HEK293 (cell line): Measurements from ENCODE around the gene TRIM9.

ENCODE experiments used
- CTCF ChIA-PET: fragments of 350-600 bp; formaldehyde crosslinking; extraction: SDS; loops from one replicate; lab custom pipeline; 2021; ENCODE audit warnings: antibody characterized with exemption; lab: Yijun Ruan, JAX
- POLR2A ChIA-PET: fragments of 300-600 bp; formaldehyde crosslinking; extraction: SDS; loops from one replicate; lab custom pipeline; 2020; ENCODE audit warnings: antibody characterized with exemption, inconsistent platforms; lab: Yijun Ruan, JAX
- H3K27ac ChIP-seq: fragments of 200-500 bp; sonication (Bioruptor generic); 2 replicates; pipeline ENCODE4 v1.5.1; 2014; ENCODE audit warnings: low read depth, low read length, control low read depth, inconsistent platforms; ENCODE audit errors: extremely low read depth
- H3K36me3 ChIP-seq, 2 experiments: fragments of 200-500 bp in 1 of 2; sonication (Bioruptor generic) in 1 of 2; 1 replicate in 1 of 2; 2 replicates in 1 of 2; pipeline ENCODE4 v1.5.1; 2014 to 2017; ENCODE audit warnings: inconsistent platforms in 2 of 2, low read length in 2 of 2; ENCODE audit not compliant: control insufficient read depth in 2 of 2, insufficient read depth in 1 of 2
- H3K4me1 ChIP-seq: fragments of 200-500 bp; sonication (Bioruptor generic); 2 replicates; pipeline ENCODE4 v1.5.1; 2014; ENCODE audit warnings: mild to moderate bottlenecking, low read length, inconsistent platforms; ENCODE audit not compliant: control insufficient read depth, insufficient read depth
- H3K4me3 ChIP-seq: 2 replicates; pipeline ENCODE4 v1.5.1; 2011; ENCODE audit warnings: low read depth, mild to moderate bottlenecking, control low read depth, low read length, moderate library complexity
- H3K9me3 ChIP-seq: fragments of 200-500 bp; sonication (Bioruptor generic); 2 replicates; pipeline ENCODE4 v1.5.1; 2014; ENCODE audit warnings: low read depth, low read length, inconsistent platforms; ENCODE audit not compliant: control insufficient read depth, insufficient read depth
- INSM2 ChIP-seq: fragments of 450-650 bp; formaldehyde crosslinking; IDR thresholded peaks from 2 replicates; pipeline ENCODE4 v1.5.1; 2016; ENCODE audit warnings: missing biosample characterization, missing genetic modification characterization
- PRDM4 ChIP-seq: fragments of 450-650 bp; formaldehyde crosslinking; IDR thresholded peaks from 2 replicates; pipeline ENCODE4 v1.5.1; 2017; ENCODE audit warnings: missing biosample characterization, missing genetic modification characterization
- RBAK ChIP-seq: fragments of 450-650 bp; formaldehyde crosslinking; IDR thresholded peaks from 2 replicates; pipeline ENCODE4 v1.5.1; 2016; ENCODE audit warnings: missing biosample characterization, missing genetic modification characterization
- SP7 ChIP-seq: fragments of 450-650 bp; formaldehyde crosslinking; IDR thresholded peaks from 2 replicates; pipeline ENCODE4 v1.5.1; 2016; ENCODE audit warnings: missing biosample characterization, missing genetic modification characterization
- ZFHX2 ChIP-seq: fragments of 450-650 bp; formaldehyde crosslinking; conservative IDR thresholded peaks from 2 replicates; pipeline ENCODE4 v1.5.1; 2016; ENCODE audit warnings: missing biosample characterization, missing genetic modification characterization
- ZFP41 ChIP-seq: fragments of 450-650 bp; formaldehyde crosslinking; IDR thresholded peaks from 2 replicates; pipeline ENCODE4 v1.5.1; 2016; ENCODE audit warnings: missing biosample characterization, missing genetic modification characterization, borderline replicate concordance
- ZNF121 ChIP-seq: fragments of 450-650 bp; formaldehyde crosslinking; IDR thresholded peaks from 2 replicates; pipeline ENCODE4 v1.5.1; 2016; ENCODE audit warnings: missing biosample characterization, missing genetic modification characterization
- ZNF133 ChIP-seq: fragments of 450-650 bp; formaldehyde crosslinking; IDR thresholded peaks from 2 replicates; pipeline ENCODE4 v1.5.1; 2016; ENCODE audit warnings: missing biosample characterization, missing genetic modification characterization
- ZNF146 ChIP-seq: fragments of 450-650 bp; formaldehyde crosslinking; IDR thresholded peaks from 2 replicates; pipeline ENCODE4 v1.5.1; 2016; ENCODE audit warnings: missing biosample characterization, missing genetic modification characterization
- ZNF174 ChIP-seq: fragments of 450-650 bp; formaldehyde crosslinking; IDR thresholded peaks from 2 replicates; pipeline ENCODE4 v1.5.0; 2017; ENCODE audit warnings: missing biosample characterization, mild to moderate bottlenecking, missing genetic modification characterization
- ZNF18 ChIP-seq: fragments of 450-650 bp; formaldehyde crosslinking; IDR thresholded peaks from 2 replicates; pipeline ENCODE4 v1.5.1; 2016; ENCODE audit warnings: missing biosample characterization, missing genetic modification characterization
- ZNF184 ChIP-seq: fragments of 450-650 bp; IDR thresholded peaks from 2 replicates; pipeline ENCODE4 v1.5.1; 2018; ENCODE audit warnings: missing biosample characterization, mild to moderate bottlenecking, missing genetic modification characterization
- ZNF23 ChIP-seq: fragments of 450-650 bp; formaldehyde crosslinking; IDR thresholded peaks from 2 replicates; pipeline ENCODE4 v1.5.1; 2016; ENCODE audit warnings: missing biosample characterization, missing genetic modification characterization, borderline replicate concordance
- ZNF239 ChIP-seq: fragments of 450-650 bp; formaldehyde crosslinking; IDR thresholded peaks from 2 replicates; pipeline ENCODE4 v1.5.1; 2016; ENCODE audit warnings: missing biosample characterization, missing genetic modification characterization
- ZNF274 ChIP-seq, 2 experiments: fragments of 200-500 bp in 1 of 2; fragments of 450-650 bp in 1 of 2; sonication (Bioruptor generic) in 1 of 2; formaldehyde crosslinking in 1 of 2; IDR thresholded peaks; 2 replicates each; pipeline versions ENCODE4 v1.5.1 to v1.6.1; 2014 to 2016; ENCODE audit warnings: borderline replicate concordance in 1 of 2, inconsistent platforms in 1 of 2, low read length in 1 of 2, missing biosample characterization in 1 of 2, missing genetic modification characterization in 1 of 2
- ZNF510 ChIP-seq: fragments of 450-650 bp; formaldehyde crosslinking; IDR thresholded peaks from 2 replicates; pipeline ENCODE4 v1.5.1; 2018; ENCODE audit warnings: mild to moderate bottlenecking, missing genetic modification characterization, missing biosample characterization; ENCODE audit not compliant: insufficient replicate concordance
- ZNF521 ChIP-seq: fragments of 450-650 bp; formaldehyde crosslinking; IDR thresholded peaks from 2 replicates; pipeline ENCODE4 v1.5.1; 2017; ENCODE audit warnings: missing biosample characterization, mild to moderate bottlenecking, missing genetic modification characterization
- ZNF560 ChIP-seq: fragments of 450-650 bp; formaldehyde crosslinking; IDR thresholded peaks from 2 replicates; pipeline ENCODE4 v1.5.1; 2017; ENCODE audit warnings: missing biosample characterization, missing genetic modification characterization, borderline replicate concordance
- ZNF629 ChIP-seq: fragments of 450-650 bp; formaldehyde crosslinking; IDR thresholded peaks from 2 replicates; pipeline ENCODE4 v1.5.1; 2017; ENCODE audit warnings: missing biosample characterization, missing genetic modification characterization
- ZNF658 ChIP-seq: fragments of 450-650 bp; formaldehyde crosslinking; IDR thresholded peaks from 2 replicates; pipeline ENCODE4; 2016; ENCODE audit warnings: missing biosample characterization, missing genetic modification characterization
- ZNF692 ChIP-seq: fragments of 450-650 bp; formaldehyde crosslinking; IDR thresholded peaks from 2 replicates; pipeline ENCODE4 v1.5.1; 2016; ENCODE audit warnings: missing biosample characterization, missing genetic modification characterization
- ZNF785 ChIP-seq: fragments of 450-650 bp; formaldehyde crosslinking; IDR thresholded peaks from 2 replicates; pipeline ENCODE4 v1.5.1; 2016; ENCODE audit warnings: missing biosample characterization, missing genetic modification characterization
- ZXDB ChIP-seq: fragments of 450-650 bp; formaldehyde crosslinking; IDR thresholded peaks from 2 replicates; pipeline ENCODE4 v1.5.1; 2016; ENCODE audit warnings: missing biosample characterization, missing genetic modification characterization
- TF ChIP-seq, protein P1 (sequence below): fragments of 450-650 bp; formaldehyde crosslinking; IDR thresholded peaks from 2 replicates; pipeline ENCODE4 v1.5.1; 2016; ENCODE audit warnings: missing biosample characterization, missing genetic modification characterization

Gene TRIM9

DNA sequence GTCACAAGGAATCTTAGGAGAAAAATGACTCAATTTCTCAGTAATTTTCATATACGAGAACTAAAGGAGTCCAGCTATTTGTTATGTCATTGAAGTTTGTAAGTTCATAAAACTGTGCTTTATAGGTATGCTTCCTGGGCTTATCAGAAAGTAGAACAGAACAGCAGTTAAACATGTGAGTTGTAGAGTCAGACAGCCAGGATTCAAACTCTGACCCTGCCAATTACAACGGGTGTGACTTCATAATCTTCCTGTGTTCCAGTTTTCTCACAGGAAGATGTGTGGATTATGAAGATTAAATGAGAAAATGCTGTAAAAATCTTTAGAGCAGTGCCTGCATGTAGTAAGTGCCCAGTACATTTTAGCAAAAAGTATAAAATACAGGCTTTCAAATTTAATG is 8.9 kb downstream of the TRIM9 start (continued):
- no peak for TF ChIP-seq ZNF184 (tag by site-specific recombination)
- no peak for TF ChIP-seq ZNF629
- no peak for TF ChIP-seq ZNF239 (tag by site-specific recombination)
- no peak for TF ChIP-seq ZNF146 (tag by site-specific recombination)
- no peak for TF ChIP-seq ZNF510 (tag by site-specific recombination)
- TF ChIP-seq, all 188 proteins: peak for 0

- CTCF ChIA-PET, result interaction anchor here (0.6 to 1.1 kb wide), 3 partner anchors 10 to 169 kb away, joined by 3 to 6 read pairs (median 3); no protein-coding TSS in a partner anchor
- H3K27ac ChIP-seq, result no peak overlapping the region
- TF ChIP-seq, protein P1, sequence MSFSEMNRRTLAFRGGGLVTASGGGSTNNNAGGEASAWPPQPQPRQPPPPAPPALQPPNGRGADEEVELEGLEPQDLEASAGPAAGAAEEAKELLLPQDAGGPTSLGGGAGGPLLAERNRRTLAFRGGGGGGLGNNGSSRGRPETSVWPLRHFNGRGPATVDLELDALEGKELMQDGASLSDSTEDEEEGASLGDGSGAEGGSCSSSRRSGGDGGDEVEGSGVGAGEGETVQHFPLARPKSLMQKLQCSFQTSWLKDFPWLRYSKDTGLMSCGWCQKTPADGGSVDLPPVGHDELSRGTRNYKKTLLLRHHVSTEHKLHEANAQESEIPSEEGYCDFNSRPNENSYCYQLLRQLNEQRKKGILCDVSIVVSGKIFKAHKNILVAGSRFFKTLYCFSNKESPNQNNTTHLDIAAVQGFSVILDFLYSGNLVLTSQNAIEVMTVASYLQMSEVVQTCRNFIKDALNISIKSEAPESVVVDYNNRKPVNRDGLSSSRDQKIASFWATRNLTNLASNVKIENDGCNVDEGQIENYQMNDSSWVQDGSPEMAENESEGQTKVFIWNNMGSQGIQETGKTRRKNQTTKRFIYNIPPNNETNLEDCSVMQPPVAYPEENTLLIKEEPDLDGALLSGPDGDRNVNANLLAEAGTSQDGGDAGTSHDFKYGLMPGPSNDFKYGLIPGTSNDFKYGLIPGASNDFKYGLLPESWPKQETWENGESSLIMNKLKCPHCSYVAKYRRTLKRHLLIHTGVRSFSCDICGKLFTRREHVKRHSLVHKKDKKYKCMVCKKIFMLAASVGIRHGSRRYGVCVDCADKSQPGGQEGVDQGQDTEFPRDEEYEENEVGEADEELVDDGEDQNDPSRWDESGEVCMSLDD (tag by site-specific recombination), result no peak
- TF ChIP-seq INSM2 (tag by site-specific recombination), result no peak
- TF ChIP-seq ZNF785, result no peak
- no peak for TF ChIP-seq ZNF521 (tag by site-specific recombination)
- no peak for TF ChIP-seq ZFHX2 (tag by site-specific recombination)
- TF ChIP-seq ZNF658, result no peak
- TF ChIP-seq, all 188 proteins: peak for 0
- POLR2A ChIA-PET, result interaction anchor here (2.5 kb wide), 1 partner anchor 10 kb away, joined by 8 read pairs; the partner anchor contains the start of gene TRIM9
- Histone ChIP-seq H3K36me3 (no peaks in the 10 kb centered on the region), H3K9me3 (no peaks in the 10 kb centered on the region), H3K4me3 (no peak overlapping the region), H3K4me1 (peaks cover 39% of the 10 kb centered on the region)
Observed at GRCh38 chr14:51084962-51085361, 9.9 kb downstream of the TRIM9 start.

GRCh38 chr14:51084507-51084906 is 10.4 kb downstream of the TRIM9 start:
- H3K9me3 ChIP-seq, result no peaks in the 10 kb centered on the region
- ChIA-PET POLR2A (interaction anchor here (0.6 to 2.5 kb wide), 2 partner anchors 10 to 202 kb away, joined by 8 to 10 read pairs; partner anchors contain the start of gene TRIM9), CTCF (interaction anchor here (0.6 to 1.1 kb wide), 2 partner anchors 10 to 170 kb away, joined by 3 read pairs; no protein-coding TSS in a partner anchor)
- peaks cover 38% of the 10 kb centered on the region for H3K4me1 ChIP-seq
- H3K4me3 ChIP-seq, result no peak overlapping the region
- H3K36me3 ChIP-seq, result no peaks in the 10 kb centered on the region
- no peak overlapping the region for H3K27ac ChIP-seq
- TF ChIP-seq ZNF560, result no peak
- TF ChIP-seq ZNF23, result no peak
- TF ChIP-seq ZXDB (tag by site-specific recombination), result no peak
- TF ChIP-seq ZNF133, result no peak
- no peak for TF ChIP-seq ZNF692 (tag by site-specific recombination)
- no peak for TF ChIP-seq PRDM4 (tag by site-specific recombination)
- no peak for TF ChIP-seq SP7
- TF ChIP-seq ZNF121, result no peak
- no peak for TF ChIP-seq ZNF18 (tag by site-specific recombination)
- TF ChIP-seq RBAK (tag by site-specific recombination), result no peak
- no peak for TF ChIP-seq ZFP41 (tag by site-specific recombination)
- no peak for TF ChIP-seq ZNF274 (IDR thresholded peaks at IDR 0.05; ENCODE audit: low read length)
- no peak for TF ChIP-seq ZNF274 (tag by site-specific recombination; IDR thresholded peaks at IDR 0.05; ENCODE audit: borderline replicate concordance)
- TF ChIP-seq ZNF174 (tag by site-specific recombination), result no peak
